Peyer's patch (tissue), 4 donors: Measurements from ENCODE around the gene HLA-G. TPM values are rescaled to one million over a fixed set of nuclear protein-coding genes. Genes with fewer than 3 reads are reported as not detected.

Source experiments
- DNase-seq, 3 donors: peaks; one replicate each; pipeline ENCODE4 v3.0.0-alpha.2; 2017 to 2019
- H3K27ac ChIP-seq, 4 donors: fragments of 200-600 bp; sonication (generic); one replicate each; pipeline ENCODE4 v1.5.1; 2016 to 2019
- H3K27me3 ChIP-seq, 2 donors: fragments of 200-600 bp; sonication (generic); one replicate each; pipeline ENCODE4 v1.5.1; 2019
- H3K36me3 ChIP-seq, 3 donors: fragments of 200-600 bp; sonication (generic); one replicate each; pipeline ENCODE4 v1.5.1; 2016 to 2019
- H3K4me1 ChIP-seq, 4 donors: fragments of 200-600 bp; sonication (generic); one replicate each; pipeline ENCODE4 v1.5.1; 2016 to 2019
- H3K4me3 ChIP-seq, 4 donors: fragments of 200-600 bp; sonication (generic); 1 replicate in 3 of 4; 2 replicates in 1 of 4; pipeline ENCODE4 v1.5.1; 2016 to 2019; ENCODE audit warnings: mild to moderate bottlenecking in 1 of 4
- H3K9me3 ChIP-seq, 4 donors: fragments of 200-600 bp; sonication (generic); one replicate each; pipeline ENCODE4 v1.5.1; 2016 to 2019; ENCODE audit warnings: mild to moderate bottlenecking in 1 of 4
- CTCF ChIP-seq, 6 experiments: fragments of 450-650 bp in 4 of 6; fragments of 200-600 bp in 2 of 6; sonication (generic) in 1 of 6; IDR thresholded peaks; one replicate each; pipeline ENCODE4 v1.5.1; 2017 to 2019; ENCODE audit warnings: antibody characterized with exemption in 6 of 6, mild to moderate bottlenecking in 3 of 6, moderate library complexity in 1 of 6
- POLR2A ChIP-seq, 2 donors: fragments of 450-650 bp; IDR thresholded peaks; one replicate each; pipeline ENCODE4 v1.5.1; 2017; ENCODE audit warnings: antibody characterized with exemption in 2 of 2, mild to moderate bottlenecking in 2 of 2, moderate library complexity in 2 of 2
- total RNA-seq, 4 donors: library from RNA; depleted of rRNA; stranded (reverse); fragments of >200 nt; gene quantifications; one replicate each; pipeline ENCODE4 v1.1.0, GENCODE V29; 2016

The HLA-G gene
- total RNA-seq, 4 donors from 2014 or later = 0.67 TPM; not detected in 3

- no peaks in the 10 kb centered on the region for H3K27me3 ChIP-seq
- peaks cover 0 to 3% (median 0%) of the 10 kb centered on the region in 4 donors for H3K4me1 ChIP-seq
- no peak overlapping the region for H3K27ac ChIP-seq
- no peak for DNase-seq
- no peak overlapping the region for H3K4me3 ChIP-seq
- H3K36me3 ChIP-seq = no peaks in the 10 kb centered on the region
- TF ChIP-seq POLR2A (IDR thresholded peaks at IDR 0.05) = no peak
- H3K9me3 ChIP-seq = no peaks in the 10 kb centered on the region
Observed at GRCh38 chr6:29797966-29798365, 29.7 kb upstream of the HLA-G start.

DNA sequence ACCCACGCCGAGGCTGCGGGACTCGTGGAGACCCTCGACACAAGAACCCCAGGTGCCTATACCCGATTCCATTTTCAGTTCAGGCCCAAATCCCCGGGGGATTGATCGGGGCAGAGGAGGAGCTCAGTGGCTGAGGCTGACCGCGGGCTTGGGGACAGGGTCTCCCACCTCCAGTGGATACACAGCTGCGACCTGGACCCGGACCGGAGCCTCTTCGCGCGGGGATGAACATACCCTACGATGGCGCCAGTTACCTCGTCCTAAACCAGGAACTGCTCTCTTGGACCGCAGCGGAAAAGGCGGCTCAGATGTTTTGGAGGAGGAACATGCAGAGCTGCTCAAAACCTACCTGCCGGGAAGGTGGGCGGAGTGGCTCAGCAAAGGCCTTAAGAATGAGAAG lies 27.4 kb upstream of the HLA-G start:
- no peaks in the 10 kb centered on the region for H3K4me1 ChIP-seq
- no peak for TF ChIP-seq POLR2A (IDR thresholded peaks at IDR 0.05)
- TF ChIP-seq CTCF (IDR thresholded peaks at IDR 0.05) = no peak
- H3K27me3 ChIP-seq = no peaks in the 10 kb centered on the region
- no peak overlapping the region for H3K27ac ChIP-seq
- H3K9me3 ChIP-seq = no peaks in the 10 kb centered on the region
- H3K4me3 ChIP-seq = no peak overlapping the region
- H3K36me3 ChIP-seq = no peaks in the 10 kb centered on the region
- no peak for DNase-seq

- Histone ChIP-seq H3K27ac (no peak overlapping the region), H3K4me1 (no peaks in the 10 kb centered on the region), H3K4me3 (no peak overlapping the region), H3K36me3 (no peaks in the 10 kb centered on the region), H3K9me3 (no peaks in the 10 kb centered on the region), H3K27me3 (no peaks in the 10 kb centered on the region)
- no peak for DNase-seq
- TF ChIP-seq CTCF (IDR thresholded peaks at IDR 0.05) (no peak), POLR2A (IDR thresholded peaks at IDR 0.05) (no peak)
Observed at GRCh38 chr6:29806387-29806786, 21.2 kb upstream of the HLA-G start.

DNA sequence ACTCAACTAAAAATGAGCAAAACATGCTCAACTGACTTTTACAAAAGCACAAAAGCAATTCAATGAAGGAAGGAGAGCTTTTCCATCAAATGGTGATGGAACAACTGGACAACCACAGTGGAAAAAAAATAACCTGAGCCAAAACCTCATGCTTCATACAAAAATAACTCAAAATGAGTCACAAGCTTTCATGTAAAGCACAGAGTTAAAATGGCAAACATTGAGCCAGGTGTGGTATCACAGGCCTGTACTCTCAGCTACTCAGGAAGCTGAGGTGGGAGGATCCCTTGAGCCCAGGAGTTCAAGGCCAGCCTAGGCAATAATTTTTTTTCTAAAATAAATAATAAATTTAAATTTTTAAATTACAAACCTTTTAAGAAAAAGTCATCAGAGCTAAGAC lies 18.4 kb upstream of the HLA-G start:
- Histone ChIP-seq H3K36me3 (no peaks in the 10 kb centered on the region), H3K27ac (no peak overlapping the region)

GRCh38 chr6:29810371-29810770 lies 17.3 kb upstream of the HLA-G start:
- Histone ChIP-seq H3K4me3 (no peak overlapping the region), H3K9me3 (no peaks in the 10 kb centered on the region), H3K27ac (no peak overlapping the region), H3K36me3 (no peaks in the 10 kb centered on the region), H3K4me1 (no peaks in the 10 kb centered on the region), H3K27me3 (no peaks in the 10 kb centered on the region)
- TF ChIP-seq CTCF (IDR thresholded peaks at IDR 0.05) (no peak), POLR2A (IDR thresholded peaks at IDR 0.05) (no peak)
- no peak for DNase-seq

More for the DNA sequence above, 18.4 kb upstream of the HLA-G start:
- DNase-seq = no peak
- Histone ChIP-seq H3K27me3 (no peaks in the 10 kb centered on the region), H3K9me3 (no peaks in the 10 kb centered on the region), H3K4me3 (no peak overlapping the region), H3K4me1 (no peaks in the 10 kb centered on the region)
- TF ChIP-seq POLR2A (IDR thresholded peaks at IDR 0.05) (no peak), CTCF (IDR thresholded peaks at IDR 0.05) (no peak)

DNA sequence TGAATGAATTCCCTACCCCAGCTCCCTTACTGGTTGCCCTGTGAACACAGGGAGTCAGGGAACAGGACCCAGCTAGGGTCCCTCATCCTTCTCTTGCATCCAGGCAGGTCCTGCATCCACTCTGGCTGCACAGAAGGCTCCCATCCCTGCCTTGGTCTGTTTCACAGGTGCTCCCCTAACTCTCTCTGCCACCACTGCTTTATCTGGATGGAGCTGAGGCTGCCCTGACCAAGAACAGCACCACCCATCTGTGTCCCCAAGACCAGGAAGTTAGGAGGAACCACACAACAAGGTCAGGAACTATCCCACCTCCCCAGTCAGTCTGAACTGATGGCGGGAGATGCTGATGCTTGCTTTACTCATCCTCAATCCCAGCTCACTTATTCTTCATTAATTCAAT lies 16.2 kb upstream of the HLA-G start:
- H3K27me3 ChIP-seq = no peaks in the 10 kb centered on the region
- no peak overlapping the region for H3K27ac ChIP-seq
- no peak for TF ChIP-seq POLR2A (IDR thresholded peaks at IDR 0.05)
- TF ChIP-seq CTCF (IDR thresholded peaks at IDR 0.05) = no peak
- no peaks in the 10 kb centered on the region for H3K4me1 ChIP-seq
- H3K36me3 ChIP-seq = no peaks in the 10 kb centered on the region
- H3K4me3 ChIP-seq = no peak overlapping the region
- no peak for DNase-seq
- H3K9me3 ChIP-seq = no peaks in the 10 kb centered on the region
